Measurements from ENCODE around the gene TAS2R39. TPM values are rescaled to one million over a fixed set of nuclear protein-coding genes. Genes with fewer than 3 reads are reported as not detected.
"Not testable (repeated sequence)": the region's sequence is repeated elsewhere in the genome, so short reads cannot be mapped to it uniquely, and the experiment has no call there.

The TAS2R39 gene
- polyA plus RNA-seq, 1 donor: not detected

DNA sequence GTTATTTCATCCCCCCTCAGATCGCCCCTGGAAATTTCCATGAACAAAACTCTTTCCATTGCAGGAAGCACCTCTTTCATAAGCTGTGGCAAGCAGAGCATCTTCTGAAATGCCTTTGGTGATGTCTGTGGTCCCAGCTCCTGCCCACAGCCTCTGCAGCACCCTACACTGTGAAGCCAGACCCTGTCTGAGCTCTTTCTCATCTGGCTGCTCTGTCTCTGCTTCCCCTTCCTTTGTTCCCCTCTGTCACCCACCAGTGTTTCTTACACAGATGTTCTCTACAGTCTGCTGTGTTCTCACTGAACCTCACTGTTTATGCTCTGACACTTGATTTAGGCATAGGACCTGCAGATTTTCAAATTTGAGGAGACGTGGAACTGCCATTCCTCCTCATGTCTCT lies 1.9 kb upstream of the TAS2R39 start:
- no peaks in the 10 kb centered on the region for H3K27me3 ChIP-seq (ENCODE audit: control insufficient read depth, insufficient read depth, low read length)
- WGBS (ENCODE audit: insufficient coverage, low lambda C conversion rate): 100% methylated on average over 1 of the region's 2 CpGs
- H3K27ac ChIP-seq (ENCODE audit: low read length): no peak overlapping the region
- H3K4me1 ChIP-seq (ENCODE audit: control insufficient read depth, insufficient read depth, low read length): no peaks in the 10 kb centered on the region
- no peaks in the 10 kb centered on the region for H3K9me3 ChIP-seq (ENCODE audit: control insufficient read depth, low read depth, low read length)
- no peaks in the 10 kb centered on the region for H3K36me3 ChIP-seq (ENCODE audit: control insufficient read depth, insufficient read depth, low read length)
- no peak overlapping the region for H3K4me3 ChIP-seq (ENCODE audit: low read length)
- no peak for DNase-seq

DNA sequence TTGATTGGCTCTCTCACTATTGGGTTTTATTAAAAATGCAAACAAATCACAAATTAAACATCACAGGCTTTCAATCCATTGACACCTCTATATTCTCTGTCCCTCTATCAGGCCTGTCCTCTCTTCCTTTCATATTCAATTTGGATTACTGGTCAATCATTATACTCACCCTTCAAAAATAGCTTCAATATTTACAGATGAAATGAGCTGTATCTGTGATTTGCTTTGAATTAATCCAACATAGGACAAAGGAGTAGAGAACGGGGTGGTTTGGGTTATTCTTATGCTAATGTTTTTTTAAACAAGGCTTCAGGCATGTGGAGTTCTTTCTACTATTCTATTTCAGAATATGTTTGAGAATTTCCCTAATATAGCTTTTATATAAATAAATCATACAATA lies 2.3 kb downstream of the TAS2R39 start:
- no peaks in the 10 kb centered on the region for H3K36me3 ChIP-seq (ENCODE audit: control insufficient read depth, insufficient read depth, low read length)
- no peak for DNase-seq
- no peak overlapping the region for H3K27ac ChIP-seq (ENCODE audit: low read length)
- WGBS (ENCODE audit: insufficient coverage, low lambda C conversion rate): 71% methylated on average over 1 of the region's 1 CpG
- no peaks in the 10 kb centered on the region for H3K4me1 ChIP-seq (ENCODE audit: control insufficient read depth, insufficient read depth, low read length)
- no peak overlapping the region for H3K4me3 ChIP-seq (ENCODE audit: low read length)
- no peaks in the 10 kb centered on the region for H3K9me3 ChIP-seq (ENCODE audit: control insufficient read depth, low read depth, low read length)
- H3K27me3 ChIP-seq (ENCODE audit: control insufficient read depth, insufficient read depth, low read length): no peaks in the 10 kb centered on the region

DNA sequence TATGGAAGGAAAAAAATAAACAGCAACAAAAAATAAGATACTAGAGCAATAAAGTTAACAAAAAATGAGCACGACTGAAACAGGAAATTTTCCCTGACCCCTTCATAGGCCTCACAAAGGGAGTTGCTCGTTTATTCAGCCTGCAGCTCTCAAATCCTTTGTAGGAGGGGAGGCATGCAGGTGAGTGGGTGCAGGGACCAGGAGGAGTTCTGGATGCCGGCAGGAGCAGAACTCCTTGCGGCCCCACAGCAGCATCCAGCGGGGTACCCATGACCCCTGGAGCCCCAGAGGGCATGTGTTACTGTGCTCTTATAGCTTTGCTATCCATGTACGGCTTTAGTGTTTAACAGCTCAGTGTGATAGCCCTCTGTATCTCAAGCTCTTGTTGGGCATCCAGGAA lies 5.8 kb downstream of the TAS2R39 start:
- no peaks in the 10 kb centered on the region for H3K36me3 ChIP-seq (ENCODE audit: control insufficient read depth, insufficient read depth, low read length)
- DNase-seq: no peak
- no peak overlapping the region for H3K27ac ChIP-seq (ENCODE audit: low read length)
- no peaks in the 10 kb centered on the region for H3K9me3 ChIP-seq (ENCODE audit: control insufficient read depth, low read depth, low read length)
- WGBS (ENCODE audit: insufficient coverage, low lambda C conversion rate): 43% methylated on average over 1 of the region's 6 CpGs
- H3K4me3 ChIP-seq (ENCODE audit: low read length): no peak overlapping the region
- no peaks in the 10 kb centered on the region for H3K27me3 ChIP-seq (ENCODE audit: control insufficient read depth, insufficient read depth, low read length)
- no peaks in the 10 kb centered on the region for H3K4me1 ChIP-seq (ENCODE audit: control insufficient read depth, insufficient read depth, low read length)

DNA sequence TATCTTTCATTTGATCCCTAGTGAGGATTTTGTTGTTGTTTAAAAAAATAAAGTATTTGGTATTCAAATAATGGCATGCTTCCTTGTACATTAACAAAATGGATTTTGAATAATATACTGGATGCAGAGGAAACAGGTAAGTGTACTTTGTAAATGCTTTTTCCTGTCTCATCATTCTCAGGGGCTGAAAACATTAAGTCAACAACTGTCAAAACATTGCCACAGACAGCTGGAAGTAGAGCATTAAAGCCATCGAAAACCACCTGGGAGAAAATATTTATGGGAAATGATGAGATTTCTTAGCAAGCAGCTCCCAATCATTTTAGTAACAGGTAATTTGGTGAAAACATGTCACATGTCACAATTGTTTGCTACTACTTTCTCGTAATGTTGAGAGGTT lies 10.7 kb downstream of the TAS2R39 start:
- no peak for DNase-seq
- Histone ChIP-seq H3K9me3 (ENCODE audit: control insufficient read depth, low read depth, low read length) (no peaks in the 10 kb centered on the region), H3K36me3 (ENCODE audit: control insufficient read depth, insufficient read depth, low read length) (no peaks in the 10 kb centered on the region), H3K4me1 (ENCODE audit: control insufficient read depth, insufficient read depth, low read length) (no peaks in the 10 kb centered on the region), H3K27ac (ENCODE audit: low read length) (no peak overlapping the region), H3K27me3 (ENCODE audit: control insufficient read depth, insufficient read depth, low read length) (no peaks in the 10 kb centered on the region), H3K4me3 (ENCODE audit: low read length) (no peak overlapping the region)
- WGBS (ENCODE audit: insufficient coverage, low lambda C conversion rate): no CpG with 5 or more reads among the region's 2 CpGs

DNA sequence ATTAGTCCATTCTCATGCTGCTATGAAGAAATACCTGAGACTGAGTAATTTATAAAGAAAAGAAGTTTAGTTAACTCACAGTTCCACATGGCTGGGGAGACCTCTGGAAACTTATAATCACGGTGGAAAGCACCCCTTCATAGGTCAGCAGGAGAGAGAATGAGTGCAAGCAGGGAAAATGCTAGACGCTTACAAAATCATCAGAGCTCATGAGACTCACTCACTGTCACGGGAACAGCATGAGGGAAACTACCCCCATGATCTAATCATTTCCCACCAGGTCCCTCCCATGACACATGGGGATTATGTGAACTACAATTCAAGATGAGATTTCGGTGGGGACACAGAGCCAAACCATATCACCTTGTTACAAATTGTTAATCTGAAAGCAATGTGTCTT lies 15.8 kb downstream of the TAS2R39 start:
- no peak overlapping the region for H3K4me3 ChIP-seq (ENCODE audit: low read length)
- no peak for DNase-seq
- H3K27ac ChIP-seq (ENCODE audit: low read length): no peak overlapping the region
- WGBS (ENCODE audit: insufficient coverage, low lambda C conversion rate): 100% methylated on average over 1 of the region's 4 CpGs
- no peaks in the 10 kb centered on the region for H3K36me3 ChIP-seq (ENCODE audit: control insufficient read depth, insufficient read depth, low read length)
- H3K9me3 ChIP-seq (ENCODE audit: control insufficient read depth, low read depth, low read length): no peaks in the 10 kb centered on the region
- H3K4me1 ChIP-seq (ENCODE audit: control insufficient read depth, insufficient read depth, low read length): no peaks in the 10 kb centered on the region
- no peaks in the 10 kb centered on the region for H3K27me3 ChIP-seq (ENCODE audit: control insufficient read depth, insufficient read depth, low read length)

DNA sequence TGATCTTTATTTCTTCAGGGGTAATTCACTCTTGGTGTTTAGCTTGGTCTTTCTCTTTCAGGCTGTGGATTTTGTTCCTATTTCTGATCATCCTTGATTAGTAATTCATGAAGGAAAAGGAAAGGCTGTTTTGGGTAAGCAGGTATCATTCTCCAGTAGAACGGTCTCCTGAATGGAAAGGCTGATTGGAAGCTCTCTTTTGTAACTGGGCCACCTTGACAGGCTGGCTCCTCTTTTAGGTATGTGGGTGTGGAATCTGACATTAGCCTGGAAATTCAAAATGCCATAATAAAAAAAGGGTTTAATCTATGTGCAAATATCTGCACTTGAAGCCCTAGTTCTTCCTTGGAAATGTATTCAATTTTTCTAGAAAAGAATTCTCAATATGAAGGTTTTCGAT lies 18.9 kb downstream of the TAS2R39 start:
- H3K9me3 ChIP-seq (ENCODE audit: control insufficient read depth, low read depth, low read length): no peaks in the 10 kb centered on the region
- no peaks in the 10 kb centered on the region for H3K36me3 ChIP-seq (ENCODE audit: control insufficient read depth, insufficient read depth, low read length)
- H3K27me3 ChIP-seq (ENCODE audit: control insufficient read depth, insufficient read depth, low read length): no peaks in the 10 kb centered on the region
- no peak for DNase-seq
- WGBS (ENCODE audit: insufficient coverage, low lambda C conversion rate): 100% methylated on average over 1 of the region's 2 CpGs
- H3K4me3 ChIP-seq (ENCODE audit: low read length): no peak overlapping the region
- no peaks in the 10 kb centered on the region for H3K4me1 ChIP-seq (ENCODE audit: control insufficient read depth, insufficient read depth, low read length)
- no peak overlapping the region for H3K27ac ChIP-seq (ENCODE audit: low read length)

DNA sequence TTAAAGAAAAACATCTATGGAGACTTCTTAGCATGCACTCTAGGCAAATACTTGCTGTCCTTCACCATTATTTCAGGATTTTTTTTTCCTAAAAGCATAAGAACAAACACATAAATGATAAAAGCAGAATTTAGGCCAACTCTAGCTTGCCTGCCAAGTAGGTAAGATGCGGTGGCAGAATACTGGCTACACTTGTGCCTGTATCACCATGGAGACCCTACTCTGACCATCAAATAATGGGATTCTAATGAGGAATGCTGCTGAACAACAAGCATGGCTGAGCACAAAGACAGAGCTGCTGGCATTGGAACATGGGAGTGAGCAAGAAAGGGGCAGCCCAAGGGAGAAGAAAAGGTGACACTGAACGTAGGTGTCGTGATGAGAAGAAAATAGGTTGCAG lies 20.2 kb downstream of the TAS2R39 start:
- H3K27me3 ChIP-seq (ENCODE audit: control insufficient read depth, insufficient read depth, low read length): no peaks in the 10 kb centered on the region
- no peaks in the 10 kb centered on the region for H3K9me3 ChIP-seq (ENCODE audit: control insufficient read depth, low read depth, low read length)
- no peaks in the 10 kb centered on the region for H3K36me3 ChIP-seq (ENCODE audit: control insufficient read depth, insufficient read depth, low read length)
- H3K4me1 ChIP-seq (ENCODE audit: control insufficient read depth, insufficient read depth, low read length): no peaks in the 10 kb centered on the region
- no peak for DNase-seq
- WGBS (ENCODE audit: insufficient coverage, low lambda C conversion rate): 100% methylated on average over 2 of the region's 3 CpGs
- no peak overlapping the region for H3K4me3 ChIP-seq (ENCODE audit: low read length)
- no peak overlapping the region for H3K27ac ChIP-seq (ENCODE audit: low read length)

DNA sequence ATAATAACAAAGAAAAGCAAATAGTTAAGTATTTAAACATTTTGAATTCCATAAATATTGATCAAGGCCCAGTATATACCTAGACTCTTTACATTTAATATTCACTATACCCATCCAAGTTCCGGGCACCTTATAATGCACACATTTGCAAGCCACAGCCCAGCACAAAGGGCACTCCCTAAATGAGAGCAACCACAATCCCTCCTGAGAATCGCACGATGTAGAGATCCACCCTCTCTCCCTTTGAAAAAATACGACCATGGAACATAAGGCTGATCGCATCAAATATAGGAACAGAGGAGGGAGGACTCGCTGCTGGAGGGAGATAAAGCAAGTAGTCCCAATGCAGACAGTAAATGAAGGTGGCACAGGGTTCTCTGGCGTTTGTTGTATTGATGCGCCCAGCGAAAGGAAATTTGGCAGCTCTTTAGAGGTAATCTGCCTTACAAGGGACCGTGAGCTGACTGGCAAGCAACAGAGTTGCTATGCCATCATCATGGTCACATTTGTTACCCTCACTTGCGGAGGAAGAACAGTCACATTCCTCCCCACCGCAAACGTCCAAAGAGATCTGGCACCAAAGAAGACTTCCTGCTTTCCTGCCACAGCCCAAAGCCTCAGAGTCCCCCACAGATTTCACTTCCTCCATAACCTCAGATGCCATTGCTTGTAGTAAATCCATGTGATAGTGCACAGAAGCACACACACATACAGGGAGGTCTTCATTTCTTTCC lies 22.5 kb downstream of the TAS2R39 start:
- no peak overlapping the region for H3K4me3 ChIP-seq (ENCODE audit: low read length)
- H3K4me1 ChIP-seq (ENCODE audit: control insufficient read depth, insufficient read depth, low read length): no peaks in the 10 kb centered on the region
- 84% methylated on average over 4 of the region's 13 CpGs for WGBS (ENCODE audit: insufficient coverage, low lambda C conversion rate)
- H3K27ac ChIP-seq (ENCODE audit: low read length): no peak overlapping the region
- no peaks in the 10 kb centered on the region for H3K27me3 ChIP-seq (ENCODE audit: control insufficient read depth, insufficient read depth, low read length)
- no peak for DNase-seq
- no peaks in the 10 kb centered on the region for H3K9me3 ChIP-seq (ENCODE audit: control insufficient read depth, low read depth, low read length)
- H3K36me3 ChIP-seq (ENCODE audit: control insufficient read depth, insufficient read depth, low read length): no peaks in the 10 kb centered on the region

DNA sequence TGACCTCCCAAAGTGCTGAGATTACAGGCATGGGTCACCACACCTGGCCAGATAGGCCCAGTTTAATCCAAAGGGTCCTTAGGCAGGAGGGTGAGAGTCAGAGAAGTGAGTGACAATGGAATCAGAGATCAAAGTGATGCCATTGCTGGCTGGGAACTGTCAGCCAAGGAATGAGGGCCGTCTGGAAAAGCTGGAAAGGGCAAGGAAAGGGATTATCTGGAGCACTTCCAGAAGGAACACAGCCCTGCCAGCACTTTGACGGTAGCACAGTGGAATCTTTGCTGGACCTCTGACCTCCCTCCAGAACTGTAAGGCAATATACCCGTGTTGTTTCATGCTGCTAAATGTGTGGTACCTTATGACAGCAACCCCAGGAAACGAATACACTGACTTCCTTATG lies 27.3 kb downstream of the TAS2R39 start:
- no CpG with 5 or more reads among the region's 4 CpGs for WGBS (ENCODE audit: insufficient coverage, low lambda C conversion rate)
- DNase-seq: no peak

DNA sequence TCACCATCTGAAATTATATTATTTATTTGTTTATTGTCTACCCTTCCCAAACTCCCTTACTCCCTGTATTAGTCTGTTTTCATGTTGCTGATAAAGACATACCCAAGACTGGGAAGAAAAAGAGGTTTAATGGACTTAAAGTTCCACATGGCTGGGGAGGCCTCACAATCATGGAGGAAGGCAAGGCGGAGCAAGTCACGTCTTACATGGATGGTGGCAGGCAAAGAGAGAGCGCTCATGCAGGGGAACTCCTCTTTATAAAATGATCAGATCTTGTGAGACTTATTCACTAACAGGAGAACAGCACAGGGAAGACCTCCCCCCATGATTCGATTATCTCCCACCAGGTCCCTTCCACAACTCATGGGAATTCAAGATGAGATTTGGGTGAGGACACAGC lies 30.3 kb downstream of the TAS2R39 start:
- H3K27me3 ChIP-seq (ENCODE audit: control insufficient read depth, insufficient read depth, low read length); H3K27ac ChIP-seq (ENCODE audit: low read length); DNase-seq; H3K4me1 ChIP-seq (ENCODE audit: control insufficient read depth, insufficient read depth, low read length); H3K4me3 ChIP-seq (ENCODE audit: low read length); H3K9me3 ChIP-seq (ENCODE audit: control insufficient read depth, low read depth, low read length); H3K36me3 ChIP-seq (ENCODE audit: control insufficient read depth, insufficient read depth, low read length): not testable (repeated sequence)
- no CpG with 5 or more reads among the region's 4 CpGs for WGBS (ENCODE audit: insufficient coverage, low lambda C conversion rate)

More for the DNA sequence above, 27.3 kb downstream of the TAS2R39 start:
- H3K27me3 ChIP-seq (ENCODE audit: control insufficient read depth, insufficient read depth, low read length): no peaks in the 10 kb centered on the region
- no peak overlapping the region for H3K27ac ChIP-seq (ENCODE audit: low read length)
- peaks cover 3% of the 10 kb centered on the region for H3K9me3 ChIP-seq (ENCODE audit: control insufficient read depth, low read depth, low read length)
- H3K4me1 ChIP-seq (ENCODE audit: control insufficient read depth, insufficient read depth, low read length): no peaks in the 10 kb centered on the region
- no peak overlapping the region for H3K4me3 ChIP-seq (ENCODE audit: low read length)
- H3K36me3 ChIP-seq (ENCODE audit: control insufficient read depth, insufficient read depth, low read length): no peaks in the 10 kb centered on the region
